ENCODE results near the gene ARRDC3.

DNA sequence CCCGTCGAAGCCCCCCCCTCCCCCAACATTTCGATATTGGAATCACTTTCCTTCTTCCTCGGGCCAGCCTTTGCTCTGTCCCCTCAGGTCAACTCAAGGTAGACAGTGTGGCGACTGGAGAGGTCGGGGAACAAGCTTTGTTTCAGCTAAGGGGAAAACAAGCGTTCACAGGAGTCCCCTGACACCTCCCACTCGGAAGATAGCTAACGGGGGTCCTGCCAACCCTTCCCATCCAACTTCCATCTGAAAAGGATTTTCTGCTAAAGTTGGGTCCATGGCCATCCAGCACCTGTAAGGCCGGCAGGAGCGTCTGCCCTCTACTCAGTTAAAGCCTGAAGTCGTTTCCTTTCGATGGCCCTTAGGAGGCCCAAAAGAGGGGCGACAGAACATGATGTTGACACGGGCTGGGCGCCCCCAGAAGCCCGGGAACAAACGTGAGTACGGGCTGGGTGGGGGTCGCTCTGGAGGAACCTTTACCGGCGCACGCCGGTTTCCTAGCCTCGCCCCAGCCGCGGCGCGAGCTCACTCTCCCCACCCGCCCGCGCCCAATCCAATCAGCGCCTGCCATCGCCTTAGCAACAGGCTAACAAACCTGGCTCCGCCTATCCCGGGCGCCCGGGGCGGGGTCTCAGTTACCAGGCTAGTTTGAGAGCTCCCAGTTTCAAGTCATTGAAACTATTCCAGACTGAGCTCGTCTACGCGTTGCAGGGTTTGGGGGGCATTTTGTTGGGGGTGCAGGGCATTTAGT, 2.5 kb downstream of the ARRDC3 start:
- TF ChIP-seq, protein P1, sequence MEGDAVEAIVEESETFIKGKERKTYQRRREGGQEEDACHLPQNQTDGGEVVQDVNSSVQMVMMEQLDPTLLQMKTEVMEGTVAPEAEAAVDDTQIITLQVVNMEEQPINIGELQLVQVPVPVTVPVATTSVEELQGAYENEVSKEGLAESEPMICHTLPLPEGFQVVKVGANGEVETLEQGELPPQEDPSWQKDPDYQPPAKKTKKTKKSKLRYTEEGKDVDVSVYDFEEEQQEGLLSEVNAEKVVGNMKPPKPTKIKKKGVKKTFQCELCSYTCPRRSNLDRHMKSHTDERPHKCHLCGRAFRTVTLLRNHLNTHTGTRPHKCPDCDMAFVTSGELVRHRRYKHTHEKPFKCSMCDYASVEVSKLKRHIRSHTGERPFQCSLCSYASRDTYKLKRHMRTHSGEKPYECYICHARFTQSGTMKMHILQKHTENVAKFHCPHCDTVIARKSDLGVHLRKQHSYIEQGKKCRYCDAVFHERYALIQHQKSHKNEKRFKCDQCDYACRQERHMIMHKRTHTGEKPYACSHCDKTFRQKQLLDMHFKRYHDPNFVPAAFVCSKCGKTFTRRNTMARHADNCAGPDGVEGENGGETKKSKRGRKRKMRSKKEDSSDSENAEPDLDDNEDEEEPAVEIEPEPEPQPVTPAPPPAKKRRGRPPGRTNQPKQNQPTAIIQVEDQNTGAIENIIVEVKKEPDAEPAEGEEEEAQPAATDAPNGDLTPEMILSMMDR (conservative IDR thresholded peaks at IDR 0.05 in 1 of 2, IDR thresholded peaks at IDR 0.05 in 1 of 2; ENCODE audit: low read depth in 1 of 2, low read length in 2 of 2) = no peak
- no peak for TF ChIP-seq EZH2 (IDR thresholded peaks at IDR 0.05; ENCODE audit: low read length, missing control alignments)

Measured in fibroblast of lung (primary cell).